ENCODE measurements around the gene DUSP15.
"Not testable (repeated sequence)": the region's sequence is repeated elsewhere in the genome, so short reads cannot be mapped to it uniquely, and the experiment has no call there.

Gene DUSP15

GRCh38 chr20:31822421-31823330 is 47.7 kb downstream of the DUSP15 start:
- DNase-seq (ENCODE audit: low read depth in 2 of 2), result peak; percentile 46 to 57

GRCh38 chr20:31821427-31821826 is 48.9 kb downstream of the DUSP15 start:
- DNase-seq (ENCODE audit: low read depth in 2 of 2), result no peak

- DNase-seq (ENCODE audit: low read depth in 2 of 2), result no peak
Observed at GRCh38 chr20:31820228-31820627, 50.1 kb downstream of the DUSP15 start.

GRCh38 chr20:31819083-31819784 is 51.1 kb downstream of the DUSP15 start, which contains the start of gene MYLK2:
MYLK2 (plus strand) TSS chr20:31819356; CDS start chr20:31819581, 225 bp downstream.
- no peak for DNase-seq (ENCODE audit: low read depth in 2 of 2)

- DNase-seq (ENCODE audit: low read depth in 2 of 2), result no peak
Observed at GRCh38 chr20:31818376-31818908, 51.9 kb downstream of the DUSP15 start.

GRCh38 chr20:31817461-31817860 is 52.9 kb downstream of the DUSP15 start:
- DNase-seq (ENCODE audit: low read depth in 2 of 2), result no peak

- DNase-seq (ENCODE audit: low read depth in 2 of 2), result no peak
Observed at GRCh38 chr20:31816221-31816620, 54.1 kb downstream of the DUSP15 start.

GRCh38 chr20:31815408-31816188 is 54.7 kb downstream of the DUSP15 start:
- DNase-seq (ENCODE audit: low read depth in 2 of 2), result no peak

- DNase-seq (ENCODE audit: low read depth in 2 of 2), result not testable (repeated sequence)
Observed at GRCh38 chr20:31814142-31814541, 56.2 kb downstream of the DUSP15 start.

- no peak for DNase-seq (ENCODE audit: low read depth in 2 of 2)
Observed at GRCh38 chr20:31813611-31814010, 56.7 kb downstream of the DUSP15 start.

GRCh38 chr20:31811796-31812728 is 58.3 kb downstream of the DUSP15 start:
- DNase-seq (ENCODE audit: low read depth in 2 of 2), result no peak

GRCh38 chr20:31811198-31811597 is 59.1 kb downstream of the DUSP15 start:
- DNase-seq (ENCODE audit: low read depth in 2 of 2), result no peak

All from stimulated activated CD8-positive, alpha-beta memory T cell treated with anti-CD3 and anti-CD28 coated beads, Interleukin-7, amount 100 ng/mL, for 4 hours (primary cell).